ENCODE data around the gene NCEH1. TPM values are rescaled to one million over a fixed set of nuclear protein-coding genes. Genes with fewer than 3 reads are reported as not detected.
A peak's percentile ranks its signal among the peaks of the same experiment; 100 is the strongest.

NCEH1 gene
- total RNA-seq, 6 donors from 2014 or later: 16.8 to 73.1 (median 36.4) TPM

GRCh38 chr3:172612871-172613678, 97.8 kb downstream of the NCEH1 start:
- H3K36me3 ChIP-seq: no peaks in the 10 kb centered on the region
- H3K4me1 ChIP-seq: peaks cover 10 to 20% (median 14%) of the 10 kb centered on the region in 4 donors
- H3K27me3 ChIP-seq: no peaks in the 10 kb centered on the region
- DNase-seq (no peak), ATAC-seq (ENCODE audit: low FRiP score in 2 of 2) (no peak)
- H3K9me3 ChIP-seq: peaks cover 0 to 11% (median 5%) of the 10 kb centered on the region in 4 donors
- no peak for TF ChIP-seq EP300 (IDR thresholded peaks at IDR 0.05)
- TF ChIP-seq POLR2A (IDR thresholded peaks at IDR 0.05): no peak
- no peak for TF ChIP-seq POLR2AphosphoS5 (IDR thresholded peaks at IDR 0.05)
- no peak for TF ChIP-seq CTCF (IDR thresholded peaks at IDR 0.05)
- 94 to 97% methylated on average over 3 to 6 of the region's 6 CpGs for WGBS, 2 donors
- no peak overlapping the region for H3K4me3 ChIP-seq
- H3K27ac ChIP-seq: no peak overlapping the region

GRCh38 chr3:172609750-172610149, 101.1 kb downstream of the NCEH1 start:
- 95 to 99% methylated on average over 6 of the region's 6 CpGs for WGBS, 2 donors
- Histone ChIP-seq H3K4me1 (peaks cover 3 to 13% (median 12%) of the 10 kb centered on the region in 4 donors), H3K36me3 (no peaks in the 10 kb centered on the region), H3K9me3 (peaks cover 0 to 11% (median 5%) of the 10 kb centered on the region in 4 donors), H3K4me3 (no peak overlapping the region), H3K27ac (peak overlapping the region in 1 of 4 donors; percentile 47), H3K27me3 (no peaks in the 10 kb centered on the region)
- TF ChIP-seq POLR2A (IDR thresholded peaks at IDR 0.05): no peak
- TF ChIP-seq EP300 (IDR thresholded peaks at IDR 0.05): no peak
- no peak for TF ChIP-seq POLR2AphosphoS5 (IDR thresholded peaks at IDR 0.05)
- no peak for TF ChIP-seq CTCF (IDR thresholded peaks at IDR 0.05)
- ATAC-seq (ENCODE audit: low FRiP score in 2 of 2): no peak
- DNase-seq: no peak

- Histone ChIP-seq H3K27ac (peak overlapping the region in 3 of 4 donors; percentile 5 to 51 (median 47)), H3K27me3 (no peaks in the 10 kb centered on the region), H3K9me3 (peaks cover 0 to 2% (median 0%) of the 10 kb centered on the region in 4 donors), H3K4me3 (no peak overlapping the region), H3K36me3 (no peaks in the 10 kb centered on the region), H3K4me1 (peaks cover 3 to 13% (median 9%) of the 10 kb centered on the region in 4 donors)
- WGBS, 2 donors: 72 to 87% methylated on average over 2 of the region's 2 CpGs
- ATAC-seq (ENCODE audit: low FRiP score in 2 of 2) (no peak), DNase-seq (no peak)
- TF ChIP-seq EP300 (IDR thresholded peaks at IDR 0.05) (peak in 1 of 4 donors; percentile 51), POLR2A (IDR thresholded peaks at IDR 0.05) (no peak), POLR2AphosphoS5 (IDR thresholded peaks at IDR 0.05) (no peak)
Observed at GRCh38 chr3:172608575-172608974, 102.3 kb downstream of the NCEH1 start.

- ATAC-seq (ENCODE audit: low FRiP score in 2 of 2) (no peak), DNase-seq (no peak)
- H3K4me3 ChIP-seq: no peak overlapping the region
- 75 to 81% methylated on average over 2 of the region's 2 CpGs for WGBS, 2 donors
- H3K27ac ChIP-seq: peak overlapping the region; percentile 5 to 67 (median 50)
- H3K27me3 ChIP-seq: no peaks in the 10 kb centered on the region
- TF ChIP-seq EP300 (IDR thresholded peaks at IDR 0.05): peak in 1 of 4 donors; percentile 35
- no peak for TF ChIP-seq POLR2A (IDR thresholded peaks at IDR 0.05)
- no peaks in the 10 kb centered on the region for H3K36me3 ChIP-seq
- peaks cover 3 to 13% (median 9%) of the 10 kb centered on the region in 4 donors for H3K4me1 ChIP-seq
- H3K9me3 ChIP-seq: no peaks in the 10 kb centered on the region
Observed at GRCh38 chr3:172607305-172608121, 103.4 kb downstream of the NCEH1 start.

- H3K27me3 ChIP-seq: no peaks in the 10 kb centered on the region
- no peak overlapping the region for H3K4me3 ChIP-seq
- no peaks in the 10 kb centered on the region for H3K36me3 ChIP-seq
- no peak for TF ChIP-seq POLR2A (IDR thresholded peaks at IDR 0.05)
- no peak for TF ChIP-seq POLR2AphosphoS5 (IDR thresholded peaks at IDR 0.05)
- TF ChIP-seq CTCF (IDR thresholded peaks at IDR 0.05): no peak
- TF ChIP-seq EP300 (IDR thresholded peaks at IDR 0.05): no peak
- WGBS, 2 donors: 91 to 94% methylated on average over 5 of the region's 5 CpGs
- no peaks in the 10 kb centered on the region for H3K9me3 ChIP-seq
- ATAC-seq (ENCODE audit: low FRiP score in 2 of 2): no peak
- peak overlapping the region in 2 of 4 donors; percentile 5 to 22 for H3K27ac ChIP-seq
- peaks cover 3 to 13% (median 9%) of the 10 kb centered on the region in 4 donors for H3K4me1 ChIP-seq
- no peak for DNase-seq
Observed at GRCh38 chr3:172606021-172606420, 104.8 kb downstream of the NCEH1 start.
